Measurements from ENCODE around the gene PHF20.
"Not testable (repeated sequence)": the region's sequence is repeated elsewhere in the genome, so short reads cannot be mapped to it uniquely, and the experiment has no call there.

The PHF20 gene

GRCh38 chr20:35887393-35888064 is 115.7 kb downstream of the PHF20 start:
- no peak for DNase-seq

- DNase-seq: no peak
Observed at GRCh38 chr20:35888657-35889056, 116.8 kb downstream of the PHF20 start.

GRCh38 chr20:35891375-35891774 is 119.6 kb downstream of the PHF20 start:
- DNase-seq: no peak

DNA sequence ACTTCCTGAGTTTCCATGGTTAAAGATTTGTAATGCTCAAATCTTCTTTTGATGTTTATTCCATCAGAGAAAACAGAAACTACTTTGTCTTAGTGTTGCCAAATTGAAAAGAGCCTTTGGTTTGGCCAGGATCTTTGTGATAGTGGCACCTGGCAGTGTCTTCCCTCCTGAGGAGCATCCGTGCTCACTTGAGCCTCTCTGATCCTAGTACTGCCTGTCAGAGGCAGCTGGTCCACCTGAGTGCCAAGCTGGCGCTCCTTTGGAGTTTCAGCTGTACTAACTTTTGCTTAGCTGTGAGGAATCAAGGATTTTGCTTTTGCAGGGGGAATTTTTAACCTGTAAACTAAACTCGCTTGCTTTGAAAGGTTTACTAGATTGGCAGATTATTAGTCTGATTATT is 121.1 kb downstream of the PHF20 start:
- DNase-seq: no peak

GRCh38 chr20:35893942-35894341 is 122.1 kb downstream of the PHF20 start:
- no peak for DNase-seq

GRCh38 chr20:35895516-35895915 is 123.7 kb downstream of the PHF20 start:
- not testable (repeated sequence) for DNase-seq

GRCh38 chr20:35899064-35899463 is 127.2 kb downstream of the PHF20 start:
- no peak for DNase-seq

GRCh38 chr20:35901230-35901629 is 129.4 kb downstream of the PHF20 start:
- not testable (repeated sequence) for DNase-seq

- no peak for DNase-seq
Observed at GRCh38 chr20:35901678-35902544, 130.1 kb downstream of the PHF20 start.

DNA sequence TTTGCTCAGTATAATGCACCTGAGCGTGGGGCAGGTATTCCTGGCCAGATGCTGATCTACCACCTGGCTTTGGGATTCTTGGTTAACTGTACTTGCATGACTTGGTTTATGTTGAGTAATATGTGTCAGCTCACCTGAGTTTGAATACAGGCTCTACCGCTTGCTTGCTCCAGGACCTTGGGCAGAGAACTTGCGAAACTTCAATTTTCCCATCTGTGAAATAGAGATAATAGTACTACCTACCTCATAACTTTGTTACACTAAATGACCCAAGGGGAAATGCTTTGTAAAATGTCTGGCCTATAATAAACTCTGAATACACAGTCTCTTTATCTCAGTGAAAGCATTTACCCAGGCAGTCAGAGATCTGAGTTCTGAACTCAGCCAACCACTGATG is 130.7 kb downstream of the PHF20 start:
- no peak for DNase-seq

- no peak for DNase-seq
Observed at GRCh38 chr20:35903843-35904242, 132.0 kb downstream of the PHF20 start.

- no peak for DNase-seq
Observed at GRCh38 chr20:35904982-35905663, 133.3 kb downstream of the PHF20 start.

GRCh38 chr20:35907017-35907701 is 135.3 kb downstream of the PHF20 start:
- DNase-seq: no peak

- no peak for DNase-seq
Observed at GRCh38 chr20:35908007-35908406, 136.2 kb downstream of the PHF20 start.

GRCh38 chr20:35909176-35909575 is 137.4 kb downstream of the PHF20 start:
- DNase-seq: no peak

DNA sequence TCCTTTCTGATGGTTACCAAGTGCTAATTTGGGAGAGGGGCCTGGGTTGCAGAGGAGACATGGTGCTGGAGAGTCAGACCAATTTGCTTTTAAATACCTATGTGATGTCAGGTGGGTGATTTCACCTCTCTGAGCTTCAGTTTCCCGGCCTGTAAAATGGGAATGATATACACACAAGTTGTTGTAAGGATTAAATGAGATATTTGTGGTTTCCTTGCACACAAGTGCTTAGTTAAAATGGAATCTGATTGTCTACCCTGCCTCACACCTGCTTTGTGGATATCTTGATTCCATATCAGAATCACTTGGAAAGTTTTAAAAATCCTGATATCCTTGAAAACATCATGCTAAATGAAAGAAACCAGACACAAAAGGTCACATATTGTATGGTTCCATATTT is 138.0 kb downstream of the PHF20 start:
- DNase-seq: no peak

GRCh38 chr20:35910254-35910653 is 138.4 kb downstream of the PHF20 start:
- DNase-seq: no peak

GRCh38 chr20:35912881-35913280 is 141.1 kb downstream of the PHF20 start:
- no peak for DNase-seq

- no peak for DNase-seq
Observed at GRCh38 chr20:35917077-35917476, 145.3 kb downstream of the PHF20 start.

DNA sequence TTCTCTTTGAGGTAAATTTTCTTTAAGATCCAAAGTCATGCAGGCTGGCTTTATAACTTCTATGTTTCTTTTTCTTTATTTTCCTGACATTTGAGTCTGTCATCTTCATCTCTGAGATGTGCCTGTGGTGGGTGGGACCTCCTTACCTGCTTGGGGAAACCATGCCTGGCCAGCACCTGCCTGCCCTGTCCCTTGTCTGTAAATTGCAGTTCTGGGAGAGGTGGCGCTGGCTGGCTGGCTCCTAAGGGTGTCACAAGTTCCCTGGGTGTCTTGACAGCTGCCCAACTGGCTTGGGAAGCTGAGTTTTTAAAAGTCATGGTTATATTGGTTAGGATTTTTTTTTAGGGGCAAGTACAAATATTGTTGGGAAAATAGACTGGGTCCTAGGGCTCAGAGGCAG is 146.2 kb downstream of the PHF20 start:
- DNase-seq: no peak

GRCh38 chr20:35920523-35920922 is 148.7 kb downstream of the PHF20 start:
- DNase-seq: no peak

- DNase-seq: no peak
Observed at GRCh38 chr20:35929301-35929700, 157.5 kb downstream of the PHF20 start.

DNA sequence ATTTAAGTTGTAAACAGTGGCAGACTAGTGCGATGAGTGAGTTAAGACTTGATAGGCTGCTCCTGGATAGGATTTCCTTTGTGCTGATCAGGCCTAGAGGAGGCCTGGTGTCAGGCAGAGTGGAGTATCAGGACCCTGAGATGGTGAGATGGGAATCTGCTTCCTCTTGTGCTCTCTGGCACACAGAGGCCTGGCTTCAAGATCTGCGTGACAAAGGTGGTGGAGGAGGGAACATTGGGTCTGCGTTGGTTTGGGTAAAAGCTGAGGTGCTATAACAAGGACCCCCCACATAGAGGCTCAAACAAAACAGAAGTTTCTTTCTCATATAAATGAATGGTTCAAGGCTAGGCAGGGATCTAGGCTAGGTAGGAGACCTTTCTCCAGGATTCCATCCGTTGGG is 162.2 kb downstream of the PHF20 start:
- DNase-seq: no peak
